ENCODE results near the gene APOBEC3G.
"Not testable (repeated sequence)": the region's sequence is repeated elsewhere in the genome, so short reads cannot be mapped to it uniquely, and the experiment has no call there.

Gene APOBEC3G

GRCh38 chr22:39077026-39077840 is at the start of gene APOBEC3G:
Gene APOBEC3G (plus strand): TSS chr22:39077275. CDS start chr22:39077362, 87 bp downstream.
- DNase-seq, result peak; percentile 43 to 53

DNA sequence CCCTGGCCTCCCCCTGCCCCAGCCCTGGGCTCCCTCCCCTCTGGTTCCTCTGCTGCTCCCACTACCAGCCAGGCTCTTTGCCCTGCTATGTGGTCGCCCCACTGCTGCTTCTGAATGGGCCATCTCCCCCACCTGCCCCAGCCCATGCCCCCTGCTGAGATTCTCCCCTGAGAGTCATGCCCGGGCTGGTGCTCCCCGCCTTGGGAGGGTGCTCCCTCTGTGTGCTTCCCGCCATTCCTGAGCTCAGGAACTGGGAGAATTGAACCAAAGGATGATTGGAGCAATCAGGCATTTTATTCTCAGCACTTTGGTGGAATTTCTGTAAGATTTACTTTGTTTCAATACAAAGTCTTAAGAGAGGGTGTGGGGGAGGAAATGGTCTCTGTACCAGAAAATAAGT is 49.4 kb upstream of the APOBEC3G start:
- no peak for DNase-seq

- no peak for DNase-seq
Observed at GRCh38 chr22:39028281-39028680, 48.8 kb upstream of the APOBEC3G start.

- DNase-seq, result no peak
Observed at GRCh38 chr22:39029227-39029626, 47.8 kb upstream of the APOBEC3G start.

- no peak for DNase-seq
Observed at GRCh38 chr22:39030705-39031104, 46.4 kb upstream of the APOBEC3G start.

- DNase-seq, result not testable (repeated sequence)
Observed at GRCh38 chr22:39031434-39032295, 45.4 kb upstream of the APOBEC3G start.

GRCh38 chr22:39037071-39037470 is 40.0 kb upstream of the APOBEC3G start:
- not testable (repeated sequence) for DNase-seq

DNA sequence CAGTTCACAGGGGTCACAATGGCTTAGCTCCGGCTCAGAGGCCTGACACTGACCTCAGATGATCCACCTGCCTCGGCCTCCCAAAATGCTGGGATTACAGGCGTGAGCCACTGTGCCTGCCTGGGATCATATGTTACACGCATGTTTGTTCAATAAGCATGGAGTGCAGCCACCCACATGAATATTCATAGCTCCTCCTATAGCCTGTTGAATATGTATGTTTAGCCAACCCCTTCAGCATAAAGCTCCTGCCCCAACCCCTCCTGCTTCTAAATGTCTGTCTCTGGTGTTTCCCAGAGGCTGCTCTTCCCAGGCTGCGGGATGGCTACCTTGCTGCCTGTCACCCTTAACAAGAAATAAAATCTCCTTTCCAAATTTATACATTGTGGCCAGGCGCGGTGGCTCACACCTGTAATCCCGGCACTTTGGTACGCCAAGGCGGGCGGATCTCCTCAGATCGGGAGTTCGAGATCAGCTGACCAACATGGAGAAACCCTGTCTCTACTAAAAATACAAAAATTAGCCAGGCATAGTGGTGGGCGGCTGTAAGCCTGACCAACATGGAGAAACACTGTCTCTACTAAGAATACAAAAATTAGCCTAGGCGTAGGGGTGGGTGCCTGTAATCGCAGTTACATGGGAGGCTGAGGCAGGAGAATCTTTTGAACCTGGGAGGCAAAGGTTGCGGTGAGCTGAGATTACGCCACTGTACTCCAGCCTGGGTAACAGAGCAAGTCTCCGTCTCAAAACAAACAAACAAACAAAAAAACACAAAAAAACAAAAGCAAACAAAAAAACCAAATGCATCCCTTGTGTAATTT is 37.6 kb upstream of the APOBEC3G start:
- no peak for DNase-seq

- not testable (repeated sequence) for DNase-seq
Observed at GRCh38 chr22:39040155-39040537, 36.9 kb upstream of the APOBEC3G start.

DNA sequence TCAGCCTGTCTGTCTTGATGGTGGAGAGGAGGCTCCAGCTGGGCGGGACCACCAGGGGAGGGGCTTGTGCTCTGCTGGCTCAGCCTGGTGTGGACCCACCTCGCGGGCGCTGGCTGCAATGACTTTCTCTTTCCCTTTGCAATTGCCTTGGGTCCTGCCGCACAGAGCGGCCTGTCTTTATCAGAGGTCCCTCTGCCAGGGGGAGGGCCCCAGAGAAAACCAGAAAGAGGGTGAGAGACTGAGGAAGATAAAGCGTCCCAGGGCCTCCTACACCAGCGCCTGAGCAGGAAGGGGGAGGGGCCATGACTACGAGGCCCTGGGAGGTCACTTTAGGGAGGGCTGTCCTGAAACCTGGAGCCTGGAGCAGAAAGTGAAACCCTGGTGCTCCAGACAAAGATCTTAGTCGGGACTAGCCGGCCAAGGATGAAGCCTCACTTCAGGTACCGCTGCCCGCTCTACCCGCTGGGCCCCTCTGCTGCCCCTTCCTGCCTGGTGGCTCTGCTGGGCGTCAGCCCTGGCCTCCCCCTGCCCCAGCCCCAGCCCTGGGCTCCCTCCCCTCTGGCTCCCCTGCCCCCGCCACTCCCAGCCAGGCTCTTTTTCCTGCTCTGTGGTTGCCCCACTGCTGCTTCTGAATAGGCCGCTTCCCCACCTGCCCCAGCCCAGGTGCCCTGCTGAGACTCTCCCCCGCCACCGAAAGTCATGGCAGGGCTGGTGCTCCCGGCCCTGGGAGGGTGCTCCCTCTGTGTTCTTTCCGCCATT is 36.4 kb upstream of the APOBEC3G start, which contains the start of gene APOBEC3F:
APOBEC3F (plus strand) TSS at position 327 of the 759 bp plus-strand sequence; CDS start at position 424, 97 bp downstream.
- DNase-seq, result peak; percentile 57 to 64

GRCh38 chr22:39041908-39042307 is 35.2 kb upstream of the APOBEC3G start:
- DNase-seq, result no peak

DNA sequence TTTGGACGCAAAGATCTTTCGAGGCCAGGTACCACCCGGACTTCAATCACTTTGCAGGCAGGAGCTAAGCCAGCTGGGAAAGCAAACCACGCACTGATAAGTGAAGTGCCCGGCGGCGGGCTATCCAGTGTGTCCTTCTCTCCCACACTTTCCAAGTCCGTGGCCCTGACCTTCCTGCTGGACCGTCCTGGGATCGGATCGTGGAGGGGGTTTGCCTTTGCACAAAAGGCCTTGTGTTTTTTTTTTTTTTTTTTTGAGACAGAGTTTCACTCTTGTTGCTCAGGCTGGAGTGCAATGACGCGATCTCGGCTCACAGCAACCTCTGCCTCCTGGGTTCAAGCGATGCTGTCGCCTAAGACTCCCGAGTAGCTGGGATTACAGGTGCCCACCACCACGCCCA is 34.0 kb upstream of the APOBEC3G start:
- DNase-seq, result not testable (repeated sequence)

GRCh38 chr22:39045136-39045535 is 31.9 kb upstream of the APOBEC3G start:
- DNase-seq, result not testable (repeated sequence)

DNA sequence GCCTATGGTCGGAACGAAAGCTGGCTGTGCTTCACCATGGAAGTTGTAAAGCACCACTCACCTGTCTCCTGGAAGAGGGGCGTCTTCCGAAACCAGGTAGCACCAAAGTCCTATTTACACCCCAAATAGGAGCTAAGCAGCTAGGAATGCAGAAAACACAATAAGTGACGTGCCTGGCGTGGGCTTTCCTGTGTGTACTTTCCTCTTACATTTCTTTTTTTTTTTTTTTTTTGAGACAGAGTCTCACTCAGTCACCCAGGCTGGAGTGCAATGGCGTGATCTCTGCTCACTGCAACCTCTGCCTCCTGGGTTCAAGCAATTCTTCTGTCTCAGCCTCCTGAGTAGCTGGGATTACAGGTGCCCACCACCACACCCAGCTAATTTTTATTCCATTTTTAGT is 27.6 kb upstream of the APOBEC3G start:
- DNase-seq, result not testable (repeated sequence)

- not testable (repeated sequence) for DNase-seq
Observed at GRCh38 chr22:39051844-39052495, 25.1 kb upstream of the APOBEC3G start.

- no peak for DNase-seq
Observed at GRCh38 chr22:39055658-39056057, 21.4 kb upstream of the APOBEC3G start.

DNA sequence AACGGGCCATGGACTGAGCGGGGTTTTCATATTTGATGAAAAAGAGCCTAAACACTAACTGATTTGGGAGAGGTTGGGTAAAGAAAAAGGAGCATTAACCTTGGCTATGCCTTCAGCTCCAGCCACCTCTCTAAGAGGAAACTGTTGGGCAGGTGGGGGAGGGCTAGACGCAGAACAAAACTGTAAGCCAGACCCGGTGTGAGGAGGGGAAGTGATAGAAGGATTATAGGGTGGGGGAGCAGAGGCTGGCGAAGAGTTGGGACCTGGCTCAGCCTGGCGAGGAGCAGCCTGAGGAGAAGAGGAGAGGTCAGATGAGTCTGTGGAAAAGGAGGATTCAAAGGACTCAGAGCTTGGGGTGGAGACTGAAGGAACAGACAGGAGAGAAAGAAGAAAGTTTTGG is 15.8 kb upstream of the APOBEC3G start:
- not testable (repeated sequence) for DNase-seq

DNA sequence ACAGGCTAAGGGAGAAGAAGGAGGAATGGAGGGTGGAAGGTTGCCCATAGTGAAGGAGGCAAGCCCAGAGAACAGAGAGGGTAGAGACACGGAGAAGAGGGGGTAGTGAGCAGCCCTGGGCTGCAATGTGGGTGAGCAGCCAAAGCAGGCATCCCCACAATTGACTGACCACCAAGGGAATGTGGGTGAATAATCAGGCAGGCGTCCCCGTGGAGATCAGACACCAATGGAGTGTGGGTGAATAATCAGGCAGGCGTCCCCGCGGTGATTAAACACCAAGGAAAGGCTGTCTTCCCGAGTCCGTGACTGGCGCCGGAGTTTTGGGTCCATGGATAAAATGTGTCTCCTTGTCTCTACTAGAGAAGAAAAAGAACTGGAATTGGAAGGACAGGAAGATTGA is 15.1 kb upstream of the APOBEC3G start:
- not testable (repeated sequence) for DNase-seq

DNA sequence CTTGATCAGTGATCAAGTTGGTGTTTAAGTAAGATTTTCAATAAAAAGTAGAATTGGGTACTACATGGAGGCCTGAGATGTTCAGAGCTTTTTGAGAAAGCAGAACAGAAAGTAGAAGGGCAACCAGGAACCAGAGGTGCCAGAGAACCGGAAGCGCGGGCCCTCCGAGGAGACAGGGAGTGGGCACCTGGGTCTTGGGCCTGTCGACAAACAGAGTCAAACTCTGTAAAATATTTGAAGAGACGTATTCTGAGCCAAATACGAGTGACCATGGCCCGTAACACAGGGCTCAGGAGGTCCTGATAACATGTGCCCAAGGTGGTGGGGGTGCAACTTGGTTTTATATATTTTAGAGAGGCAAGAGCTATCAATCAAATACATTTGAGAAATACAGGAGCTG is 13.2 kb upstream of the APOBEC3G start:
- DNase-seq, result not testable (repeated sequence)

- not testable (repeated sequence) for DNase-seq
Observed at GRCh38 chr22:39066442-39067276, 10.4 kb upstream of the APOBEC3G start.

Data from activated CD4-positive, alpha-beta T cell treated with anti-CD3 and anti-CD28 coated beads for 4 hours (primary cell).